ENCODE results near the gene STK24. TPM values are rescaled to one million over a fixed set of nuclear protein-coding genes. Genes with fewer than 3 reads are reported as not detected.

STK24 gene
- polyA plus RNA-seq, 1 of the 3 experiments (the other 2 are of a cell fraction), result 30.5 TPM

- ChIA-PET POLR2A (interaction anchor here (0.6 kb wide), 1 partner anchor 35 kb away, joined by 3 read pairs; no protein-coding TSS in a partner anchor), CTCF (interaction anchor here (0.8 to 1.4 kb wide), 5 partner anchors 22 to 130 kb away, joined by 3 to 4 read pairs (median 4); no protein-coding TSS in a partner anchor)
- no peaks in the 10 kb centered on the region for H3K36me3 ChIP-seq (replicated peaks in 1 of 2; ENCODE audit: control insufficient read depth in 1 of 2, insufficient read depth in 2 of 2, low read length in 1 of 2)
- H3K4me2 ChIP-seq, result peak overlapping the region; percentile 76
- no peaks in the 10 kb centered on the region for H3K9me3 ChIP-seq
- TF ChIP-seq ELF1 (IDR thresholded peaks at IDR 0.05) (no peak), ZBTB33 (IDR thresholded peaks at IDR 0.05; ENCODE audit: borderline replicate concordance, low read depth) (no peak), MXI1 (IDR thresholded peaks at IDR 0.05; ENCODE audit: low read depth, low read length) (peak; percentile 11; the same call in 1 of the 2 replicates), REST (IDR thresholded peaks at IDR 0.05; ENCODE audit: low read depth, low read length) (no peak), FOXM1 (IDR thresholded peaks at IDR 0.05; ENCODE audit: low read depth) (no peak), CHD2 (IDR thresholded peaks at IDR 0.05; ENCODE audit: low read length, partially characterized antibody) (no peak)
- DNase-seq, result no peak
- H3K4me1 ChIP-seq (ENCODE audit: control insufficient read depth in 1 of 2, insufficient read depth in 2 of 2, low read depth in 1 of 2, low read length in 1 of 2), result peaks cover 33 to 39% of the 10 kb centered on the region in 2 experiments
- no peaks in the 10 kb centered on the region for H3K27me3 ChIP-seq (ENCODE audit: insufficient read depth)
- peak overlapping the region; percentile 90 for H3K9ac ChIP-seq
- H3K4me3 ChIP-seq (ENCODE audit: low read depth in 2 of 2, low read length in 1 of 2), result peak overlapping the region; percentile 76 to 92
- H4K20me1 ChIP-seq (ENCODE audit: insufficient read depth), result peaks cover 52% of the 10 kb centered on the region
- 0% methylated on average over 7 of the region's 15 CpGs for WGBS (ENCODE audit: low lambda C conversion rate)
- H2AFZ ChIP-seq (ENCODE audit: low read depth), result no peak overlapping the region
- H3F3A ChIP-seq (replicated peaks; ENCODE audit: insufficient read depth), result peaks cover 8% of the 10 kb centered on the region
- peaks cover 57% of the 10 kb centered on the region for H3K79me2 ChIP-seq (ENCODE audit: insufficient read depth)
- peak overlapping the region; percentile 57 to 85; a peak in 2 of 4 replicates for H3K27ac ChIP-seq (ENCODE audit: low read depth in 2 of 2, low read length in 1 of 2)
- H3K9me2 ChIP-seq, result no peaks in the 10 kb centered on the region
These were observed 1.1 kb downstream of the STK24 start for GRCh38 chr13:98575904-98576199.

- Histone ChIP-seq H4K20me1 (ENCODE audit: insufficient read depth) (peaks cover 58% of the 10 kb centered on the region), H3K9me2 (no peaks in the 10 kb centered on the region), H3K27me3 (ENCODE audit: insufficient read depth) (no peaks in the 10 kb centered on the region), H3K9me3 (no peaks in the 10 kb centered on the region), H3K4me2 (peak overlapping the region; percentile 76), H3F3A (replicated peaks; ENCODE audit: insufficient read depth) (peaks cover 8% of the 10 kb centered on the region), H3K36me3 (replicated peaks in 1 of 2; ENCODE audit: control insufficient read depth in 1 of 2, insufficient read depth in 2 of 2, low read length in 1 of 2) (no peaks in the 10 kb centered on the region), H3K9ac (peak overlapping the region; percentile 90), H3K27ac (ENCODE audit: low read depth in 2 of 2, low read length in 1 of 2) (peak overlapping the region; percentile 36 to 57; a peak in 2 of 4 replicates), H3K4me3 (ENCODE audit: low read depth in 2 of 2, low read length in 1 of 2) (peak overlapping the region; percentile 76 to 92), H3K79me2 (ENCODE audit: insufficient read depth) (peaks cover 63% of the 10 kb centered on the region), H3K4me1 (ENCODE audit: control insufficient read depth in 1 of 2, insufficient read depth in 2 of 2, low read depth in 1 of 2, low read length in 1 of 2) (peaks cover 35 to 44% of the 10 kb centered on the region in 2 experiments), H2AFZ (ENCODE audit: low read depth) (no peak overlapping the region)
- 42% methylated on average over 12 of the region's 12 CpGs for WGBS (ENCODE audit: low lambda C conversion rate)
- ChIA-PET CTCF (interaction anchor here (0.8 to 1.4 kb wide), 5 partner anchors 21 to 129 kb away, joined by 3 to 4 read pairs (median 4); no protein-coding TSS in a partner anchor), POLR2A (interaction anchor here (0.6 kb wide), 1 partner anchor 35 kb away, joined by 3 read pairs; no protein-coding TSS in a partner anchor)
- no peak for DNase-seq
- TF ChIP-seq TEAD4 (IDR thresholded peaks at IDR 0.05; ENCODE audit: borderline replicate concordance, insufficient read depth) (no peak), RFX5 (IDR thresholded peaks at IDR 0.05; ENCODE audit: low read length) (no peak), TAF1 (IDR thresholded peaks at IDR 0.05; ENCODE audit: borderline replicate concordance, low read depth, low read length) (no peak), MXI1 (IDR thresholded peaks at IDR 0.05; ENCODE audit: low read depth, low read length) (no peak)
These were observed 1.7 kb downstream of the STK24 start for GRCh38 chr13:98575009-98575903.
